ENCODE measurements around the gene SPIRE2. TPM values are rescaled to one million over a fixed set of nuclear protein-coding genes. Genes with fewer than 3 reads are reported as not detected.

The SPIRE2 gene
- total and polyA plus RNA-seq, 2 of the 13 experiments (the other 11 are each of a cell fraction or from before 2014, with no cell fraction given), result 13.3 to 37.5 TPM

- TF ChIP-seq HINFP (CRISPR knock-in tag; IDR thresholded peaks at IDR 0.05; ENCODE audit: low read depth), result peak; percentile 8; the same call in 1 of the 2 replicates
- TF ChIP-seq CENPBD1 (CRISPR knock-in tag; IDR thresholded peaks at IDR 0.05; ENCODE audit: borderline replicate concordance, low read depth), result no peak
- TF ChIP-seq, protein P1, sequence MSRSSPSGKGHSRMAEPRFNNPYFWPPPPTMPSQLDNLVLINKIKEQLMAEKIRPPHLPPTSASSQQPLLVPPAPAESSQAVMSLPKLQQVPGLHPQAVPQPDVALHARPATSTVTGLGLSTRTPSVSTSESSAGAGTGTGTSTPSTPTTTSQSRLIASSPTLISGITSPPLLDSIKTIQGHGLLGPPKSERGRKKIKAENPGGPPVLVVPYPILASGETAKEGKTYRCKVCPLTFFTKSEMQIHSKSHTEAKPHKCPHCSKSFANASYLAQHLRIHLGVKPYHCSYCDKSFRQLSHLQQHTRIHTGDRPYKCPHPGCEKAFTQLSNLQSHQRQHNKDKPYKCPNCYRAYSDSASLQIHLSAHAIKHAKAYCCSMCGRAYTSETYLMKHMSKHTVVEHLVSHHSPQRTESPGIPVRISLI (CRISPR knock-in tag; IDR thresholded peaks at IDR 0.05; ENCODE audit: borderline replicate concordance), result peak; percentile 26; the same call in 1 of the 2 replicates
- no peak for TF ChIP-seq SMC3 (IDR thresholded peaks at IDR 0.05; ENCODE audit: low read length)
- 0 out of 2 replicates have a peak, but pooled peaks have one; percentile 53 for TF ChIP-seq HES4 (CRISPR knock-in tag; IDR thresholded peaks at IDR 0.05; ENCODE audit: borderline replicate concordance)
- TF ChIP-seq ZFP91 (CRISPR knock-in tag; IDR thresholded peaks at IDR 0.05; ENCODE audit: borderline replicate concordance), result peak; percentile 86; the same call in 1 of the 2 replicates
- no peak for TF ChIP-seq ZNF891 (CRISPR knock-in tag; IDR thresholded peaks at IDR 0.05)
- peak; percentile 42; the same call in 1 of the 2 replicates for TF ChIP-seq PITX1 (CRISPR knock-in tag; IDR thresholded peaks at IDR 0.05)
- TF ChIP-seq, protein P2, sequence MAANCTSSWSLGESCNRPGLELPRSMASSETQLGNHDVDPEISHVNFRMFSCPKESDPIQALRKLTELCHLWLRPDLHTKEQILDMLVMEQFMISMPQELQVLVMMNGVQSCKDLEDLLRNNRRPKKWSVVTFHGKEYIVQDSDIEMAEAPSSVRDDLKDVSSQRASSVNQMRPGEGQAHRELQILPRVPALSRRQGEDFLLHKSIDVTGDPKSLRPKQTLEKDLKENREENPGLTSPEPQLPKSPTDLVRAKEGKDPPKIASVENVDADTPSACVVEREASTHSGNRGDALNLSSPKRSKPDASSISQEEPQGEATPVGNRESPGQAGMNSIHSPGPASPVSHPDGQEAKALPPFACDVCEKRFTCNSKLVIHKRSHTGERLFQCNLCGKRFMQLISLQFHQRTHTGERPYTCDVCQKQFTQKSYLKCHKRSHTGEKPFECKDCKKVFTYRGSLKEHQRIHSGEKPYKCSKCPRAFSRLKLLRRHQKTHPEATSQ (CRISPR knock-in tag; IDR thresholded peaks at IDR 0.05; ENCODE audit: borderline replicate concordance), result 0 out of 2 replicates have a peak, but pooled peaks have one; percentile 30
- peak; percentile 84 for TF ChIP-seq SMAD1 (CRISPR knock-in tag; IDR thresholded peaks at IDR 0.05; ENCODE audit: borderline replicate concordance, low read depth)
- 0 out of 2 replicates have a peak, but pooled peaks have one; percentile 20 for TF ChIP-seq ZBTB43 (CRISPR knock-in tag; conservative IDR thresholded peaks at IDR 0.05)
- TF ChIP-seq ZMYM2 (CRISPR knock-in tag; IDR thresholded peaks at IDR 0.05), result 0 out of 2 replicates have a peak, but pooled peaks have one; percentile 47
- no peak for TF ChIP-seq GTF3A (CRISPR knock-in tag; conservative IDR thresholded peaks at IDR 0.05)
- TF ChIP-seq ZKSCAN8 (CRISPR knock-in tag; IDR thresholded peaks at IDR 0.05; ENCODE audit: borderline replicate concordance), result peak; percentile 69; the same call in 1 of the 2 replicates
- no peak for TF ChIP-seq ZBTB10 (CRISPR knock-in tag; IDR thresholded peaks at IDR 0.05; ENCODE audit: borderline replicate concordance)
- no peak for TF ChIP-seq ZNF850 (CRISPR knock-in tag; conservative IDR thresholded peaks at IDR 0.05)
Measured at GRCh38 chr16:89829630-89830437, 1.6 kb downstream of the SPIRE2 start (continued).

All from HepG2 (cell line).